OCI-LY1 (cell line): ENCODE measurements around the gene HS3ST3B1.

ENCODE experiments used
- EZH2 ChIP-seq: fragments of 200-600 bp; sonication (generic), shearing (Covaris generic); IDR thresholded peaks from 2 replicates; pipeline ENCODE4 v1.8.0; 2017; ENCODE audit warnings: borderline replicate concordance, mixed run types, mild to moderate bottlenecking, antibody characterized with exemption, low read length, moderate library complexity, mixed read lengths
- TF ChIP-seq, protein P1 (sequence below): fragments of 200-600 bp; sonication (generic), shearing (Covaris generic); IDR thresholded peaks from 2 replicates; pipeline ENCODE4 v1.5.1; 2017; ENCODE audit warnings: mild to moderate bottlenecking, antibody characterized with exemption, low read length, moderate library complexity, mixed read lengths

DNA sequence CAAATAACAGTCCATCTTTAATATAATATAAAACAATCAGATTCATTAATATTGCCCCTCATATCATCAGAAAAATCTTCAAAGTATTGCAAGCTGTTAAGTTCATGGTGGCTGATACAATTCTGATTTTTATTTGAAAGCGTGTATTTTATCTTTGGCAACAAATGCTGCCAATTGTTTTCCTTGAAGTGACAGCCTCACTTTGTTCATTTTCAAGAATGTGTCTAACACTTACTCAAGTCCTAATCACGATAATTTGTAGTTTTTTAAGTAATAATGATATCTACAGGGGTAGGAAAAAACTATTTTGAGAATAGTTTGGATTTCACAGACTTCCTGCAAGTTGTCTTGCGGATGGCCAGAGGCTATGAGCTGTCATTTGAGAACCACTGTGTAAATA, 75.8 kb downstream of the HS3ST3B1 start:
- TF ChIP-seq, protein P1, sequence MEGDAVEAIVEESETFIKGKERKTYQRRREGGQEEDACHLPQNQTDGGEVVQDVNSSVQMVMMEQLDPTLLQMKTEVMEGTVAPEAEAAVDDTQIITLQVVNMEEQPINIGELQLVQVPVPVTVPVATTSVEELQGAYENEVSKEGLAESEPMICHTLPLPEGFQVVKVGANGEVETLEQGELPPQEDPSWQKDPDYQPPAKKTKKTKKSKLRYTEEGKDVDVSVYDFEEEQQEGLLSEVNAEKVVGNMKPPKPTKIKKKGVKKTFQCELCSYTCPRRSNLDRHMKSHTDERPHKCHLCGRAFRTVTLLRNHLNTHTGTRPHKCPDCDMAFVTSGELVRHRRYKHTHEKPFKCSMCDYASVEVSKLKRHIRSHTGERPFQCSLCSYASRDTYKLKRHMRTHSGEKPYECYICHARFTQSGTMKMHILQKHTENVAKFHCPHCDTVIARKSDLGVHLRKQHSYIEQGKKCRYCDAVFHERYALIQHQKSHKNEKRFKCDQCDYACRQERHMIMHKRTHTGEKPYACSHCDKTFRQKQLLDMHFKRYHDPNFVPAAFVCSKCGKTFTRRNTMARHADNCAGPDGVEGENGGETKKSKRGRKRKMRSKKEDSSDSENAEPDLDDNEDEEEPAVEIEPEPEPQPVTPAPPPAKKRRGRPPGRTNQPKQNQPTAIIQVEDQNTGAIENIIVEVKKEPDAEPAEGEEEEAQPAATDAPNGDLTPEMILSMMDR, result no peak
- TF ChIP-seq EZH2, result no peak
